ENCODE results near the gene MYO5B.

GRCh38 chr18:50199346-50199855, 4.5 kb upstream of the MYO5B start:
- TF ChIP-seq POLR2A (IDR thresholded peaks at IDR 0.05; ENCODE audit: low read length) (no peak), GATA1 (IDR thresholded peaks at IDR 0.05; ENCODE audit: low read depth, low read length) (no peak)

All from erythroblast (primary cell).